Fibroblast of mammary gland (primary cell): Measurements from ENCODE around the gene ENTPD6.

Experiments
- DNase-seq: peaks from one replicate; pipeline ENCODE4 v3.0.0-alpha.2; 2010; ENCODE audit warnings: low read depth
- H3K4me3 ChIP-seq: 2 replicates; pipeline ENCODE4 v1.5.1; 2011; ENCODE audit warnings: low read depth, mild to moderate bottlenecking, low read length, moderate library complexity; ENCODE audit not compliant: control insufficient read depth
- CTCF ChIP-seq: conservative IDR thresholded peaks from 2 replicates; pipeline ENCODE4 v1.5.1; 2011; ENCODE audit warnings: low read depth, low read length, inconsistent platforms; ENCODE audit not compliant: control insufficient read depth, insufficient read depth

The ENTPD6 gene

GRCh38 chr20:25195014-25195961 lies at the start of gene ENTPD6:
Gene ENTPD6 (plus strand): TSS chr20:25195712. CDS start chr20:25206537, 10,825 bp downstream.
- no peak for TF ChIP-seq CTCF
- peak within 1 kb of the TSS; percentile 86 for H3K4me3 ChIP-seq
- DNase-seq: peak; percentile 78

GRCh38 chr20:25146976-25147375 lies 48.5 kb upstream of the ENTPD6 start:
- H3K4me3 ChIP-seq: no peak overlapping the region
- DNase-seq: no peak
- no peak for TF ChIP-seq CTCF

- DNase-seq: no peak
- no peak overlapping the region for H3K4me3 ChIP-seq
- no peak for TF ChIP-seq CTCF
Observed at GRCh38 chr20:25147716-25148115, 47.8 kb upstream of the ENTPD6 start.

GRCh38 chr20:25148181-25148981 lies 47.1 kb upstream of the ENTPD6 start:
- peak; percentile 53 for DNase-seq
- peak overlapping the region; percentile 34 for H3K4me3 ChIP-seq
- no peak for TF ChIP-seq CTCF

- peak; percentile 7 for DNase-seq
- TF ChIP-seq CTCF: no peak
- H3K4me3 ChIP-seq: peak overlapping the region; percentile 34
Observed at GRCh38 chr20:25148982-25149846, 46.3 kb upstream of the ENTPD6 start.

GRCh38 chr20:25150016-25150415 lies 45.5 kb upstream of the ENTPD6 start:
- DNase-seq: no peak
- no peak for TF ChIP-seq CTCF
- no peak overlapping the region for H3K4me3 ChIP-seq
